Skin of body (tissue), 2 donors: ENCODE measurements around the gene PIGU. TPM values are rescaled to one million over a fixed set of nuclear protein-coding genes. Genes with fewer than 3 reads are reported as not detected.
"Not testable (repeated sequence)": the region's sequence is repeated elsewhere in the genome, so short reads cannot be mapped to it uniquely, and the experiment has no call there.

Experiments
- DNase-seq: peaks from one replicate; lab custom pipeline; 2025; lab: John Stamatoyannopoulos, UW
- total RNA-seq: library from RNA; depleted of rRNA; stranded (reverse); fragments of >200 nt; gene quantifications from one replicate; pipeline ENCODE4 v1.2.3, GENCODE V29; 2014

Gene PIGU
- total RNA-seq, 1 donor from 2014 or later = 9.8 TPM

GRCh38 chr20:34622821-34623451 is 54.0 kb downstream of the PIGU start:
- no peak for DNase-seq

GRCh38 chr20:34621383-34622367 is 55.2 kb downstream of the PIGU start:
- no peak for DNase-seq

GRCh38 chr20:34621036-34621343 is 55.9 kb downstream of the PIGU start:
- no peak for DNase-seq

GRCh38 chr20:34618676-34619075 is 58.2 kb downstream of the PIGU start:
- no peak for DNase-seq

- DNase-seq = not testable (repeated sequence)
These were observed 60.0 kb downstream of the PIGU start for GRCh38 chr20:34616913-34617312.

- no peak for DNase-seq
These were observed 61.4 kb downstream of the PIGU start for GRCh38 chr20:34615477-34615876.

GRCh38 chr20:34611976-34612375 is 64.9 kb downstream of the PIGU start:
- not testable (repeated sequence) for DNase-seq

- no peak for DNase-seq
These were observed 69.8 kb downstream of the PIGU start for GRCh38 chr20:34607066-34607465.

- DNase-seq = peak; percentile 43
These were observed 71.7 kb downstream of the PIGU start for GRCh38 chr20:34604980-34605788.

GRCh38 chr20:34600892-34601653 is 75.8 kb downstream of the PIGU start:
- no peak for DNase-seq

- no peak for DNase-seq
These were observed 81.3 kb downstream of the PIGU start for GRCh38 chr20:34595377-34596184.

- DNase-seq = no peak
These were observed 90.3 kb downstream of the PIGU start for GRCh38 chr20:34586488-34587163.

- no peak for DNase-seq
These were observed 91.9 kb downstream of the PIGU start for GRCh38 chr20:34585019-34585418.

GRCh38 chr20:34583544-34583943 is 93.3 kb downstream of the PIGU start:
- no peak for DNase-seq

GRCh38 chr20:34582911-34583310 is 94.0 kb downstream of the PIGU start:
- DNase-seq = no peak

GRCh38 chr20:34582221-34582620 is 94.7 kb downstream of the PIGU start:
- DNase-seq = no peak

GRCh38 chr20:34581341-34582184 is 95.3 kb downstream of the PIGU start:
- DNase-seq = no peak

GRCh38 chr20:34579979-34580940 is 96.6 kb downstream of the PIGU start:
- no peak for DNase-seq
